SU-DHL-6 (cell line): ENCODE measurements around the gene P2RY6.
"Not testable (repeated sequence)": the region's sequence is repeated elsewhere in the genome, so short reads cannot be mapped to it uniquely, and the experiment has no call there.

Experiments
- H2AFZ ChIP-seq: fragments of 200-600 bp; sonication (generic); 2 replicates; pipeline ENCODE4 v1.6.1; 2014; ENCODE audit warnings: low read depth, mild to moderate bottlenecking, moderate library complexity, mixed read lengths, antibody characterized with exemption, low read length; ENCODE audit not compliant: severe bottlenecking
- H3F3A ChIP-seq: fragments of 200-600 bp; shearing (Covaris generic); 2 replicates; pipeline ENCODE4 v1.6.0; 2016; ENCODE audit warnings: antibody characterized with exemption, mild to moderate bottlenecking; ENCODE audit not compliant: insufficient read depth
- H3K27ac ChIP-seq: fragments of 200-600 bp; sonication (generic); 2 replicates; pipeline ENCODE4 v1.5.1; 2016; ENCODE audit warnings: low read depth, mild to moderate bottlenecking, low read length, moderate library complexity, mixed read lengths
- H3K27me3 ChIP-seq: fragments of 200-600 bp; sonication (generic), shearing (Covaris generic); 2 replicates; pipeline ENCODE4 v1.6.0; 2014; ENCODE audit warnings: mild to moderate bottlenecking, low read length
- H3K36me3 ChIP-seq: fragments of 200-600 bp; sonication (generic); 2 replicates; pipeline ENCODE4 v1.6.1; 2014; ENCODE audit warnings: mild to moderate bottlenecking, low read length, mixed read lengths
- H3K4me2 ChIP-seq: fragments of 300-600, 200-600 bp; shearing (Covaris generic), sonication (generic); 2 replicates; pipeline ENCODE4 v1.6.0; 2014; ENCODE audit warnings: low read length, low read depth, mild to moderate bottlenecking; ENCODE audit not compliant: poor library complexity, severe bottlenecking
- H3K4me3 ChIP-seq: fragments of 200-600 bp; sonication (generic); 2 replicates; pipeline ENCODE4 v1.5.1; 2014; ENCODE audit warnings: antibody characterized with exemption, low read length, mild to moderate bottlenecking, mixed read lengths; ENCODE audit not compliant: insufficient read depth, poor library complexity, severe bottlenecking
- H3K79me2 ChIP-seq: fragments of 200-600 bp; sonication (generic); 2 replicates; pipeline ENCODE4 v1.6.1; 2014; ENCODE audit warnings: mild to moderate bottlenecking, low read length, moderate library complexity; ENCODE audit not compliant: insufficient read depth
- H3K9ac ChIP-seq: fragments of 200-600 bp; sonication (generic); 2 replicates; pipeline ENCODE4 v1.7.0; 2014; ENCODE audit warnings: mild to moderate bottlenecking, low read length
- H3K9me2 ChIP-seq: fragments of 200-600 bp; sonication (generic); replicated peaks from 2 replicates; pipeline ENCODE4 v1.6.1; 2014; ENCODE audit warnings: low read length; ENCODE audit not compliant: insufficient read depth
- H3K9me3 ChIP-seq: fragments of 200-600 bp; sonication (generic); 2 replicates; pipeline ENCODE4 v1.6.1; 2014; ENCODE audit warnings: low read length, mixed read lengths; ENCODE audit not compliant: insufficient read depth
- H4K20me1 ChIP-seq: fragments of 200-600 bp; sonication (generic); 2 replicates; pipeline ENCODE4 v1.6.1; 2014; ENCODE audit warnings: low read depth, mild to moderate bottlenecking, antibody characterized with exemption, low read length, moderate library complexity, mixed read lengths
- CTCF ChIP-seq: fragments of 200-600 bp; sonication (generic); IDR thresholded peaks from one replicate; pipeline ENCODE4 v1.5.1; 2017; ENCODE audit warnings: antibody characterized with exemption, mild to moderate bottlenecking, low read length, moderate library complexity; ENCODE audit not compliant: insufficient read depth, poor library complexity, severe bottlenecking
- EZH2phosphoT487 ChIP-seq: fragments of 200-600 bp; sonication (generic), shearing (Covaris generic); conservative IDR thresholded peaks from 2 replicates; pipeline ENCODE4 v1.6.1; 2018; ENCODE audit warnings: mild to moderate bottlenecking, antibody characterized with exemption, low read length, moderate library complexity, mixed read lengths

Gene P2RY6

GRCh38 chr11:73230931-73231330 lies 41.2 kb upstream of the P2RY6 start:
- no peaks in the 10 kb centered on the region for H3K9me2 ChIP-seq
- no peaks in the 10 kb centered on the region for H4K20me1 ChIP-seq
- H3K27me3 ChIP-seq: no peaks in the 10 kb centered on the region
- H2AFZ ChIP-seq: no peak overlapping the region
- no peaks in the 10 kb centered on the region for H3K36me3 ChIP-seq
- no peaks in the 10 kb centered on the region for H3F3A ChIP-seq
- H3K9me3 ChIP-seq: no peaks in the 10 kb centered on the region
- no peak overlapping the region for H3K27ac ChIP-seq
- no peak for TF ChIP-seq CTCF
- no peak for TF ChIP-seq EZH2phosphoT487
- H3K4me3 ChIP-seq: no peak overlapping the region
- no peaks in the 10 kb centered on the region for H3K79me2 ChIP-seq
- H3K4me2 ChIP-seq: no peak overlapping the region
- no peak overlapping the region for H3K9ac ChIP-seq

GRCh38 chr11:73232487-73232886 lies 39.7 kb upstream of the P2RY6 start:
- H3K4me3 ChIP-seq, H3K27ac ChIP-seq, H3F3A ChIP-seq, H3K9me2 ChIP-seq, H3K9me3 ChIP-seq, H2AFZ ChIP-seq, H3K27me3 ChIP-seq, H4K20me1 ChIP-seq, H3K79me2 ChIP-seq, H3K4me2 ChIP-seq, H3K9ac ChIP-seq, H3K36me3 ChIP-seq: not testable (repeated sequence)

- Histone ChIP-seq H3K9me2 (no peaks in the 10 kb centered on the region), H3K4me2 (no peak overlapping the region), H3K4me3 (no peak overlapping the region), H2AFZ (no peak overlapping the region), H3K9ac (no peak overlapping the region), H3K9me3 (no peaks in the 10 kb centered on the region), H3K27me3 (no peaks in the 10 kb centered on the region), H3K27ac (no peak overlapping the region), H3F3A (no peaks in the 10 kb centered on the region), H4K20me1 (no peaks in the 10 kb centered on the region), H3K79me2 (no peaks in the 10 kb centered on the region), H3K36me3 (no peaks in the 10 kb centered on the region)
- TF ChIP-seq EZH2phosphoT487 (no peak), CTCF (no peak)
These were observed 38.9 kb upstream of the P2RY6 start for GRCh38 chr11:73233211-73233610.

- H3K9ac ChIP-seq: no peak overlapping the region
- no peaks in the 10 kb centered on the region for H3K27me3 ChIP-seq
- no peak overlapping the region for H3K27ac ChIP-seq
- H3K36me3 ChIP-seq: no peaks in the 10 kb centered on the region
- H3K9me2 ChIP-seq: no peaks in the 10 kb centered on the region
- no peak overlapping the region for H2AFZ ChIP-seq
- H3K4me2 ChIP-seq: no peak overlapping the region
- TF ChIP-seq CTCF (no peak), EZH2phosphoT487 (no peak)
- no peak overlapping the region for H3K4me3 ChIP-seq
- no peaks in the 10 kb centered on the region for H3K79me2 ChIP-seq
- H3K9me3 ChIP-seq: no peaks in the 10 kb centered on the region
- no peaks in the 10 kb centered on the region for H4K20me1 ChIP-seq
- H3F3A ChIP-seq: no peaks in the 10 kb centered on the region
These were observed 38.3 kb upstream of the P2RY6 start for GRCh38 chr11:73233692-73234470.
